GM19455 (cell line): ENCODE results near the gene FAM193B.
"Not testable (repeated sequence)": the region's sequence is repeated elsewhere in the genome, so short reads cannot be mapped to it uniquely, and the experiment has no call there.

ENCODE experiments used
- ATAC-seq: cut with Tn5 transposase; IDR thresholded peaks from one replicate; pipeline ENCODE4 v1.9.1; 2021; ENCODE audit not compliant: unreplicated experiment

FAM193B gene

GRCh38 chr5:177538876-177539275, 15.5 kb downstream of the FAM193B start:
- ATAC-seq: no peak

DNA sequence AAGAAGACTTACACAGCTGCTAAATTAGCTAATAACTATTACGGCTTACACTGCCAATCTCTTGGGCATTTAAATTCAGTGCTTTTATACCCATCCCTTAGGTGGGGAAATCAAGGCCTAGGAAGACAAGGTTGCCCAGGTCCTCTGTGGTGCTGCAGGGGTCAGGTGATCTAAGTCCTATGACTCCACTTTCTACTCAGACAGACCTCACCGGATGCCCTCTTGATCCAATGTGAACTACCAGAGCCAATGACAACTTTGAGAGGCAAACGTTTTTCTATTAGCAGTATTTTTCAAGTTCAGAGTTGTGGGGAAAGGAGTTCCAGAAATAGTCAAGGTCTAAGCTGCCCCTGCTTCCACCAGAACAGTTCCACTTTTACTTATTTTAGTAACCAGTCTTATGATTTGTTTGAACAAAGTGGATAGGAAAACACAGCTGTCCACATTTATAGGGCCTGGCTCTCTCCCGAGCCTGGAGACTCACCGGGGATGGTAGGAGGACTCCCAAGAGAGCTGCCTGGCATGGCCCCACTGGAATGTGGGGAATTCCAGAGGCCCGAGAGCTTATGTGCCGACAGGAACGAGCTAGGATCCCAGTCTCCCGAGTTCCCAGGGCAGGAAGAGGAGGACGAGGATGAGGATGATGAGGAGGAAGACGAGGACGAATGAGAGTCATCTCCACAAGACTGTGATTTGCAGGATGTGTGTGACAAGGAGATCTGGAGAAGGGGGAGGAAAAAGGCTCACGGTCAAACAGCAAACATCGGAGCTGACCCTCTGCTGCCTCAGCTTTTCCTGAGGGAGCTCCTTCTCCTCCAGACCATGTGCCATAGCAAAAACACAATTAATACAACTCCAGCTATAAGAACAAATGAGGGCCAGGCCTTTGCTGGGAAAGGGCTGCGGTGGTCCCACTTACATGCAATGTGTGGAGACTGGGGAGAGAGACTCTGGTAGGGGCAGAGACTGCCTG, 16.7 kb downstream of the FAM193B start:
- ATAC-seq: no peak

- ATAC-seq: no peak
Measured at GRCh38 chr5:177536386-177536785, 18.0 kb downstream of the FAM193B start.

DNA sequence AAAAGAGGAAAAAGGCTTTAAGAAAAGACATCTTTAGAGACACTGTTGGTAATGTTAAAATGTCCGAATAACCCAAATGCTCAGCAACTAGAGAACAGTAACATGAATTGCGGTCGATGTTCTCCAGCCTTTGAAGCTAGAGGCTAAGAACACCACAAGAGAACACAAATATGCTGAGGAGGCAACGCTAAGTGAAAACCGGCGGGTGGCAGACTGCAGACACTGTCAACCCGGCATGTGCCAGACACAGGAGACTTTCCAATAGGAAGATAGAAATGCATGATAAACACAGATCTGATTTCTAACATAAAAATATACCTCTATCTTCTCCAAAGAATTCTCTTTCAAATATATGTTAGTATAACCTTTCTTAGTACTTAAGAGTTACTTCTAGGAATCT, 19.2 kb downstream of the FAM193B start:
- ATAC-seq: no peak

DNA sequence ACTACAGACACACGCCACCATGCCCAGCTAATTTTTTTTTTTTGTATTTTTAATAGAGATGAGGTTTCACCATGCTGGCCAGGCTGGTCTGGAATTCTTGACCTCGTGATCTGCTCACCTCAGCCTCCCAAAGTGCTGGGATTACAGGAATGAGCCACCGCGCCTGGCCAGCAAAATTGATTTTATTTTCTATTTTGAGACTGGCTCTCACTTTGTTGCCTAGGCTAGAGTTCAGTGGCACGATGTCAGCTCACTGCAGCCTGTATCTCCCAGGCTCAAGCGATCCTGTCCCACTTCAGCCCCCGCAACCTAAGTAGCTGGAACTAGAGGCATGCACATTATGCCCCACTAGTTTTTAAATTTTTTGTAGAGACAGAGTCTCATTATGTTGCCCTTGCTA, 19.9 kb downstream of the FAM193B start:
- ATAC-seq: not testable (repeated sequence)

DNA sequence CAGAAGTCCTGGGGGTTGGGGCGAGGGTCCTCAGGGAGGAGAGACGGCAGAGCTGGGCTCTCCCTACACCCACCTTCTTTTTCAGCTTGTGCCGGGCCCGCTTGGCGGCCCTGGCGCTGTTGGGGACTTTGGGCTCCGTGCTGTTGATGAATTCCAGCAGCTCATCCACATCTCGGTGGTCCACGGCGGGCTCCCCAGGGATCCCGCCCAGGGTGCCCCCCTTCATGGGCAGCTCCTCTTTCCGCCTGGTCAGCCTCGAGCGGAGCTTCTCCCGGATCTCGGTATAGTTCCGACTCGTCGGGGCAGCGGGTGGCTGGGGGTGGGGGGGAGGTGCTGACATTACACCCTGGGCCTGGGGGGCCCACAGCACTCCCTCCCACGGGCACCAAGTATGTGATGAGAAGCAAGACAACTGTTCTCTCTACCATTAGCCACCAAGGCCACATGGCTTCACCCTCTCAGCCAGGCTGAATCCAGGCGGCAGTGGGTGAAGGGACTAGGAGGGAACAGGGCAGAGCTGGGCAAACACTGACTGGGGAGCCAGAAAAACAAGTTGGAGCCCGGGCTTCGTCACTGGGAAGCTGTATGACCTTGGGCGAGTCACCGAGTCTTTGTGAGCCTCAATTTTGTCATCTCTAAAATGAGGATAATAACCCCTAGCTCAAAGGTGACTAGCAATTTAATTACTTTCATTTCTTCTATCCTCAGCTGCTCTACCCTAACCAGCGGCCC, 23.0 kb downstream of the FAM193B start:
- ATAC-seq: no peak

DNA sequence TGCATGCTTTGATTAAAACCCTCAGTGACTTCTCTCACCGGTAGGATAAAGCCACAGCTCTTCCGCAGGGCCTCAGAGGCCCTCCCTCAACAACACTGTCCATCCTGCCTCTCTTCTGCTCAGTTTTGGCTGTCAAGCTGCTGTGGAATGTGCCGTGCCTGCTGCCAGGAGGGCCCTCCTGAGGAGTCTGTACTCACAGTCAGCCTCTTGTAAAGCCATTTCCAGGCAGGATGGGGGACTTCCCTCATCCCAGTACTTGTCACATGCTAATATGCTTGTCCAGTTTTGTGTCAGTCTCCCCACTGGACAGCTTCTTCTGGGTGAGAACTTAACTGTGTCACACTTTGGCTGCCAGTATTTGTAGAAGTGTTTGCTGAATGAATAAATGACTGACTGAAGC, 23.7 kb downstream of the FAM193B start:
- ATAC-seq: no peak

GRCh38 chr5:177529247-177530203, 24.8 kb downstream of the FAM193B start:
- no peak for ATAC-seq

GRCh38 chr5:177528631-177529030, 25.7 kb downstream of the FAM193B start:
- ATAC-seq: no peak

GRCh38 chr5:177527595-177527994, 26.8 kb downstream of the FAM193B start:
- no peak for ATAC-seq

DNA sequence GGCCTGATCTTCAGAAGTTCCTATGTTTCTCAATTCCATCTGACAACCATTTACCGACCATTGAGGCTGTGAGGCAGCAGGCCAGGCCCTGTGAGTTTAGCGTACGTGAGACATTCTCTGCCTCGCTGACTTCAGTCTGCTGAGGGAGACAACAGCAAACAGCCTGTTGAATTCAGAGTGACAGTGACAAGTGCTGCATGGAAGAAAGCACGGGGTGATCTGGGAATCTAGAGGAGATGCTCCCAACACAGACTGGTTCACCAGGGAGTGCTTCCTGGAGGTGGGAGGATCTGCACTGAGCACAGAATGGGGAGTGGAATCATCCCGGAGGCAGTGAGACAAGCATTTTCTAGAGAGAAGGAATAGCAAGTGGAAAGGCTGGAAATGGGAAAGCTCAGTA, 27.6 kb downstream of the FAM193B start:
- ATAC-seq: no peak

DNA sequence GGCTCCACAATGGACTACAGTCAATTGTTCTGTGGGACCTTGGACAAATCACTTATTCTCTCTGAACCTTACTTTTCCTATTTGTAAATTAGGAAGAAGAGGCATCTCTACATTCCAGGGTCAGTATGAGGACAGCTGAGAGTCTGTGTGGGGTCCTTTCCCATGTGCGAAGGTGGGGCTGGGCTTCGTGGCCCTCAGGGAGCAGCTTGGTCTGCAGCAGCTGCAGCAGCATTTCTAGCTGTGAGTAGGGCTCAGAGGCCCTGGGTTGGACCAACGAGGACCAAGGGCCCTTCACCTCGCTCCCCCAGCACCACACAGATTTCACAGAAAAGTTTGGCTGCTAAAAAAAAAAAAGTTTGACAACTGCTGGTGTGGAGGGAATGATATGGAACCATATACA, 28.2 kb downstream of the FAM193B start:
- ATAC-seq: no peak

GRCh38 chr5:177524941-177525655, 29.3 kb downstream of the FAM193B start:
- ATAC-seq: no peak

DNA sequence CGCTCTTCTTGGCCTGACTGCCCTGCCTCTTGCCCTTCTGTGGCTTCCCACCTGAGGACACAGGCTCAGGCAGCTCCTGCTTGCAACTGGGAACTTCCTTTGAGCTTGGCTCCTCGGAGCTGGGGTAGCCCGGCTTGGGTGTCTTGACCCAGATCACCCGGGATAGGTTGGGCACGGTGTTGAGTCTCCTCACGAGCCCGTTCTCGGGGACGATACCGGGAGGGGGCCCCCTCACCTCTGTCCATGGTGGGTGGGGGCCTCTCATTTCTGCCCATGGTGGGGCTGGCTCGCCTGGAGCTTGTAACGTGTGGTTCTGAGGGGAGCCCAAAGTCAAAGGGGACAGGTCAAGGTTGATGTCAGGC, 29.8 kb downstream of the FAM193B start:
- no peak for ATAC-seq

DNA sequence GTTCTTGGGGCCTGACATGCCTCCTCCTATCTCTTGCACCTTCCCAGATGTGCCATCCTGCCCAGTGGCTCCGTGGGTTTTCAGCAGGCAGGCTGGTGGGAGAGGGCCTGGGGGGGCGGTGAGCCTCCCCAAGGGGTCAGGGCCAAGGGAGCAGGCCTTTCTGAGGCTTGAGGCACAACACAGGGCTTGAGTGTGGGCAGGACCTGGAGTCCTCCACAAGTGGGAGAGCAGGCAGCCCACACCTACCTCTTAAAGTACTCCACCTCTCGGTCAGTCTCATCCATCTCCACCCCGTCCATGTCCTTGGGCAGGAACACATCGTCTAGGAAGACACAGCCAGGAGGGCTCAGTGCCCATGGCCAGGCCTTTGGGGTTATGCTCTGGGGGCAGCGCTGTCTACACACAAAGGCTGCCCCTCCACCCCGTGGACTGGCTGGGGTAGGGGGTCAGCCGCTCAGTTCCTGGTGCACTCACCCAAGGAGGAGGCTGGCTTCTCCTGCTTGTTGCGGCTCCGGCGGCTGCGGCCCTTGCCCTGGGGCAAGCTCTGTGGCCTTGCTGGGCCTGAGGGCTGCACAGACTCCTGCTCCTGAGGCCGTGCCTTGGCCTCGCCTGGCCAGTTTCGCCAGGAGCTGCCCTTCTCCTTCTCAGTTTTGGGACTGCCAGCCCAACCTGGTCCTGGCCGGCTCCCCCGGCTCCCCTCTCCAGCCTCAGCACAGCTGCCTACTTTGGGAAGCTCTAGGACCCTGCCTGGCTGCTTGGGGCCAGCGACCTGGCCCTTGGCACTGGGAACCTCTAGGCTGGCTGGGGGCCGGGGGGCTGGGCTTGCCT, 30.4 kb downstream of the FAM193B start:
- ATAC-seq: no peak

- no peak for ATAC-seq
Measured at GRCh38 chr5:177520916-177521513, 33.3 kb downstream of the FAM193B start.

DNA sequence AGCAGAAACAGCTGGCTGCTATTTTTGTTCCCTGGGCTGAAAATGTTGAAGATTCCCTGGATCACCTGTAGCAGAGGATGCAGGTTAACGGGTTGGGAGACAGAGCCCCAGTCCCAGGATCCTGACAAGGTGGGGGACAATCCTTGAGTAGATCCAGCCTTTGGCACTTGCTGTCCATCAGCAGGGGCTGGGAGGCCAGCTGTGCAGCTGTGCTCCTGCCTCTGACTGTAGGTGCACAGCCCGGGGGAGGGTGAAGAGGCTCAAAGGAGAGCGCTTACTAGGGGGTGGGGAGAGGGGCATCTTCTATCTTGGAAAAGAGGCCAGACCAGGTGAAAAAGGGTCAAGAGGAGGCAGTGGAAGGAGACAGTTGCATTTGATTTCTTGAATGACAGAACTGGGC, 34.1 kb downstream of the FAM193B start:
- ATAC-seq: no peak

- no peak for ATAC-seq
Measured at GRCh38 chr5:177519463-177520235, 34.7 kb downstream of the FAM193B start.
